Stimulated activated CD4-positive, alpha-beta T cell treated with anti-CD3 and anti-CD28 coated beads, Interleukin-12 subunit alpha, Interleukin-12 subunit beta, amount 100 ng/mL, for 4 hours (primary cell): Measurements from ENCODE around the gene CDHR5.

ENCODE experiments used
- DNase-seq: peaks from one replicate; pipeline ENCODE4 v3.0.0-alpha.2; 2020

CDHR5 gene

GRCh38 chr11:608791-609251 is 15.9 kb downstream of the CDHR5 start:
- DNase-seq, result no peak

DNA sequence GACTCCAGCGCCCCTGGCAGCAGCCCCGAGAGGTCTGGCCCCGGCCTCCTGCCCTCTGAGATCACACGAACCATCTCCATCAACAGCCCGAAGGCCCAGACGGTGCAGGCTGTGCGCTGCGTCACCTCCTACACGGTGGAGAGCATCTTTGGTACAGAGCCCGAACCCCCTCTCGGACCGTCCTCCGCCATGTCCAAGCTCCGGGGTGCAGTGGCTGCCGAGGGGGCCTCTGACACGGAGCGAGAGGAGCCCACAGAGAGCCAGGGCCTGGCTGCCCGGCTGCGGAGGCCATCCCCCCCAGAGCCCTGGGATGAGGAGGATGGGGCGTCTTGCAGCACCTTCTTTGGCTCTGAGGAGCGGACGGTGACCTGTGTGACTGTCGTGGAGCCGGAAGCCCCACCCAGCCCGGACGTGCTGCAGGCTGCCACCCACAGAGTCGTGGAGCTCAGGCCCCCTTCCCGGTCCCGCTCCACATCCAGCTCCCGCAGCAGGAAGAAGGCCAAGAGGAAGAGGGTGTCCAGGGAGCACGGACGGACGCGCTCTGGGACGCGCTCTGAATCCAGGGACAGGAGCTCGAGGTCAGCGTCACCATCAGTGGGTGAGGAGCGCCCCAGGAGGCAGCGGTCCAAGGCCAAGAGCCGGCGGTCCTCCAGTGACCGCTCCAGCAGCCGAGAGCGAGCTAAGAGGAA is 16.6 kb downstream of the CDHR5 start:
- DNase-seq, result no peak

GRCh38 chr11:607020-607780 is 17.6 kb downstream of the CDHR5 start:
- no peak for DNase-seq

- DNase-seq, result no peak
These were observed 18.5 kb downstream of the CDHR5 start for GRCh38 chr11:606245-606644.

DNA sequence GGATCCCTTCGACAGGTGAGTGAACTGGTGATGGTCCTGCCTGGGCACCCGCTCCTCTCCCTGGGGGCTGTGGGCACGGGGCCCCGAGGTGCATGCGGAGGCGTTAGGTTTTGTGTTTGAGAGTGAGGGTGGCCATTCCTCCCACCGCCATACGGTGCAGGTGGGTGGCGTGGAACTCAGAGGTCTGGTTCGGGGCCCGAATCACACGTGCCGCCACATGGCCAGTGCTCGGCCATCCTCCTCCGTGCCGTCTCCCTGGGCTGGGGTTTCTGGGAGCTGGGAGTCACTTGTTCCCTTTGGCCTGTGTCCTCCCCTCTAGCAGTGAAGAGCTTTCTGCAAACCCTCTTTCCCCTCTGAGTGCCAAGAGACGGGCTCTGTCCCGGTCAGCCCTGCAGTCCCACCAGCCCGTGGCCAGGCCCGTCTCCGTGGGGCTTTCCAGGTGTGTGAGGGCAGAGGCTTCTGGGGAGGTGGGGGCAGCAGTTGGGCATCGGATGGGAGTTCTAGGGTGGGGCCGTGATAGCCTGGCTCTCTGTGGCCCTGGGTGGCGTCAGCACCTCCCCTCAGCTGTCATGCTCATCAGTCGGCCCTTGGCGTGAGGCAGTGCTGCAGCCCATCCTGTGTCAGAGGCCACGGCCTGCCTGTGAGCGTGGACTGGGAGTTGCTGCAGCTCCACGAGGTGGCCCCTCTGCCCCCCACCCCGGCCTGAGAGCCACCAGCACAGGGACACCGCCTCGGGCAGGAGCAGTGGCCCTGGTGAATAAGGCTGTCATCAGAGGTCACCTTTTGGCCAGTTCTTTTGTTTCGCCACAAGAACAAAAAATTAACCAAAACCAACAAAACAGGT is 19.2 kb downstream of the CDHR5 start:
- no peak for DNase-seq

DNA sequence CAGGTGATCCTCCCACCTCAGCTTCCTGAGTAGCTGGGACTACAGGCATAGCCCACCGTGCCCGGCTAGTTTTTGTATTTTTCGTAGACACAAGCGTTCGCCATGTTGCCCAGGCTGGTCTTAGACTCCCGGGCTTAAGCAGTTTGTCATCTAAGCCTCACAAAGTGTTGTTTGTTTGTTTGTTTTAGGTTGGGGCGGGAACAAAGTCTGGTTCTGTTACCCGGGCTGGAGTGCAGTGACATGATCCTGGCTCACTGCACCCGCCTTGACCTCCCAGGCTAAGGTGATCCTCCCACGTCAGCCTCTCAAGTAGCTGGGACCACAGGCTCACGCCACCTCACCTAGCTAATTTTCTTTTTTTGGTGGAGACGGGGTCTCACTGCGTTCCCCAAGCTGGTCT is 21.6 kb downstream of the CDHR5 start:
- DNase-seq, result no peak

DNA sequence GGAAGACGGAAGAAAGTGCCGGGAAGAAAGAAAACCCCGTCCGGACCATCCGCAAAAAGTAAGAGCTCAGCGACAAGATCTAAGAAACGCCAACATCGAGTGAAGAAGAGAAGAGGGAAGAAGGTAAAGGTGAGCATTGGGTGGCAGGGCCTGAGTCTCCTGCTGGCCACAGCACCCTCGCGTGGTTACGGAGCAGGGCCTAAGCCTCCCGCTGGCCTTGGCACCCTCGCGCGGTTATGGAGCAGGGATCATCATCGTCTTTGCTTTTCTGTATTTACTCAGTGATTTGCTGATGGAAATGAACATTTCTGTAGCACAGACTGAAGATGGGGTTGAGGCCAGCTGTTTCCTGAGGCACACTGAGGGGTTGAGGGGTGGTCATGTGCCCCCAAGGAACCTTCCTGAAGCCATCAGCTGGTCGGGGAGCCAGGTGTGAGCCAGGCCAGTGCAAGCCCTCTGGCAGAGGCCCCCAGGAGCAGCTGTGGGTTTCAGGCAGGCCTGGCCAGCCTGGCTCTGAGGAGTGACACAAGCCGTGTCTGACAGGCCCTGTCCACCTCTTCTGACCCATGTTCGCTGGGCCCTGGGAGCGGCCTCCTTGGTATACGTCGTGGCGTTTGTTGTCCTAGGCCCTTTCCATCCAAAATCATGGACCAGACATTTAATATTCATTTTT is 23.0 kb downstream of the CDHR5 start:
- DNase-seq, result no peak

GRCh38 chr11:598005-598680 is 26.6 kb downstream of the CDHR5 start:
- DNase-seq, result no peak

DNA sequence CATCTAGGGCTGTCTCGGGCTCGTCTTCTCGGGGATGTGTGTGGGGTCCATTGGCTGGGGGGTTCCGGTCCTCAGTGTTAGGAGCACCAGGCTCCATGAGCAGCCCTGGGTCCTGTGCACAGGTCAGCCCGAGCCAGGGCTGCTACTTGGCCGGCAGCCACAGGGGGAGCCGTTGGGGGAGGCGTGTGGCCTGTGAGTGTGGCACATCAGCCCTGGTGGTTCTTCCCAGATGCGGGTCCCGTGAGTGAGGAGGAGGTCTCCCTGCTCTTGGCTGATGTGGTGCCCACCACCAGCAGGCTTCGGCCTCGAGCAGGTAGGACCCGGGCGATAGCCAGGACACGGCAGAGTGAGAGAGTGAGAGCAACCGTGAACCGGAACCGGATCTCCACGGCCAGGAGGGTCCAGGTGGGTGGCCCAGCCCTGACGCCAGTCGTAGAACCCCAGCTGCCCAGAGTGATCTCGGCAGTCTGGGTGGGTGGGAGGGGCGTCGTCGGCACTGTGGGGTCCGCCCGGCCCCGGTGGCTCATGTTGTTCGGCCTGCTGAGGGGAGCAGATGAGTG is 27.5 kb downstream of the CDHR5 start:
- no peak for DNase-seq

- DNase-seq, result no peak
These were observed 28.4 kb downstream of the CDHR5 start for GRCh38 chr11:596374-596773.

DNA sequence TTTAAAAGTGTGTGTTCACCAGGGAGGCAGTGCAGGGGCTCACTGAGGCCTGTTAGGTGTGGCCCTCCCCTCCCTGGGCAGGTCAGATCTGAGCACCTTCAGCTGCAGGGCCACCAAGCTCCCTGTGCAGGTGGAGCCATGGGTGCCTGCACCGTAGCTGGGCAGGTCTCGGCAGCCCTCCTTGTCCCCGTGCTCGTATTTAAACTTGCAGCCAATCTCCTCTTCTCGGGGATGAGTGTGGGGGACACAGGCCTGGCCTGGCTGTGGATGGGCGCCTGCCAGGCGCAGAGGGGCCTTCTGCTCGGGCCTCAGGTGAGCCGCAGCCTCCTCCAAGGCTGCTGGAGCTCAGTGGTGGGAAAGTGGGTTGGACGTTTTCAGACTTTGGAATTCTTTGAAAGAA is 29.4 kb downstream of the CDHR5 start:
- no peak for DNase-seq

GRCh38 chr11:593347-593746 is 31.4 kb downstream of the CDHR5 start:
- no peak for DNase-seq

DNA sequence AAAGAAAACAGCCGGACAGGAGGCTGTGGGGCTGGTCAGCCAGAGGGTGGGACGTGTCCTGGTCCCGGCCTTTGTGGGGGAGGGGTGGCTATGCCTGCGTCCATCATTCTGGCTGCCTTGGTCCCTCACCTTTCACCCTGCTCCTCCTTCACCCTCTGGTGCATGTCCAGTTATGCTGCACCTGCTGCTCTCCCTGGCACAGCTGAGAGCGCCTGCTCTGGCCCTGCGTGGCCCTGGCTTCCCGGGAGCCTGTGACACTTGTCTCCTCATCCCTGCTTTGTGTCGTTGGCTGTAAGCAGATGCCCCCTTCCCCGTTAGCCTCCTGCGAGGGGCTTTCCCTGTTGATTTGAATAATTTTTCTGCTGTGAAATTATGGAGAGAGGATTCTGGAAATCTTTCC is 31.8 kb downstream of the CDHR5 start:
- no peak for DNase-seq

DNA sequence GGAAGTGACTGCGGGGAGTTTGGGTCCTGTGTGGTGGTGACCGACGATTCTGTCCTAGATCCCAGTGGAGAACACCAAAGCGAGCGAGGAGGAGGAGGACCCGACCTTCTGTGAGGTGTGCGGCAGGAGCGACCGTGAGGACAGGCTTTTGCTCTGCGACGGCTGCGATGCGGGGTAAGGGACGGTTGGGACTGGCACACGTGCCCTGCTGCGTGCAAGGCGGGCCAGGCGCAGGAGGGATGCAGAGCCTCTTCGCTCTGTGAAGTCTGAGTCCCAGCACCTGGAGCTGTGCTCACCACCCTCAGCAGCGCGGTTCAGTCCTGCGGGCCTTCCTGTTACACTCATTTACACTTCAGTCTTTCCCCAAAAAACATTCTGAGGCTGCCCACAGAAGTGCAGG is 32.3 kb downstream of the CDHR5 start:
- DNase-seq, result no peak

DNA sequence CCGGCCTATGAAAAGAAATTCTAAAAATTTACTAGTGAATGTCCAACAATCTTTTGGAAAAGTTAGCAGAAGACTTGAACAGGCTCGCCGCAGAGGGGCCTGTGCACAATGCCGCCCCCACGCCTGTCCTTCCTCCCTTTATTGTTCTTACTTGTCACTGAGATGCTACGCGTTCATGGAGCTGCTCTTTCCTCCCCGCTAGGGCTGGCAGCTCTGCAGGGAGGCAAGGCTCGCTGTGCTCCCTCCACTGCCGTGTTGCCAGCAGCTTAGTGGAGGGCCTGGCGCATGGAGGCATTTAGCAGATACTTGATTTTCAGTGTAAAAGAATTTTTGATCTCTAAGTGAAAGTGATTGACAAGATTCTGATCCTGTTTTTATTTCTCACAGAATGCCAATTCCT is 33.8 kb downstream of the CDHR5 start:
- no peak for DNase-seq

GRCh38 chr11:589798-590197 is 35.0 kb downstream of the CDHR5 start:
- DNase-seq, result no peak

- peak; percentile 51 for DNase-seq
These were observed 36.8 kb downstream of the CDHR5 start for GRCh38 chr11:587978-588380.

DNA sequence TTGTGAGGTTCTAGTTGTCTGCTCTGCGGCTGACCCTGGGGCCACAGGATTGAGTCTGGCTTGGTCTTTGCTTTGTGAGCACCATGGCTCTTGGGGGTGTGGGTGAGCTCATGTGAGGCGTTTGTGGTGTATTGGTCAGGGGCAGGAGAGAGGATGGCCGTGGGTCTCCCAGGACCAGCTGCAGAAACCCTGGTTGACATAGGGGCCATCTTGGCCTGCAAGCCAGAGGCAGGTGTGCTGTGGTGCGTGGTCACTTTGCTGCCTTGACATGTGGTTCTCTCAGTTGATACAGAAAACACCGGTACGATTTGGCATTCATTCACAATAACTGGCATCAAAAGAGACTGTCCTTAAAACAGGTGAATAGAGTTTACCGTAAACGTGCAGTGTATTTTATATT is 37.2 kb downstream of the CDHR5 start:
- DNase-seq, result no peak

GRCh38 chr11:586376-587316 is 38.1 kb downstream of the CDHR5 start:
- DNase-seq, result no peak

DNA sequence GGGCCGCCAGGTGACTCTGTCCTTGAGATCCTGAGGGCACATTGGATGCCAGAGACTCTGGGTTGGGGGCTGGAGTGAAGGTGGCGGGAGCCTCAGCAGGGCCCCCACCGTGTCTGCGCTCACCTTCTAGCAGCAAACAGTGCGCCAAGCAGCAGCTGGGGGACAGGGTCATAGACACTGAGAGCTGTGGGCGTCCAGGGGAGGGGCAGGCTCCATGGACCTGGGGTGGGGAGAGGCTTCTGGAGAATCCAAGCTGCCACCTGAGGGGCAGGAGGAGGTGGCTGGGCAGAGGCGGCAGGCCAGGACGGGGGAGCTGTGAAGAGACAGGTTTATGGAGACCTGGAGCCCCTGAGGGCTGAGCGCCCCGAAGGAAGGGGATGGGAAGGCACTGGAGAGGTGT is 40.5 kb downstream of the CDHR5 start:
- no peak for DNase-seq

DNA sequence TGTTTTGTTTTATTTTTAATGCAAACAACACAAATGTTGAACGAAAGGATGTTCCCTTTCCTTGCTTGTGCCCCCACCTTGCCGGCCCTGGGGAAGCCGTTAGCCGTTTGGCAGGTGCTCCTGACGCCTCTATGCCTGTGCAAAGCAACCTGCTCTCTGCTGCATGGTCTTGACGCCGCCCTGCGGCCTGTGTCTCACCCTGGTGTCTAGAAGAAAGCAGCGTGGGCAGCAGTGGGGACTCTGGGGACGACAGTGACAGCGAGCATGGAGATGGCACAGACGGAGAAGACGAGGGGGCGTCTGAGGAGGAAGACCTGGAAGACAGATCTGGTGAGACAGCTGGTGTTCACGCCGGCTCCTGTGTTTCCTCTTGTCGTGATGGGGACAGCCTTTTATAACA is 43.0 kb downstream of the CDHR5 start:
- no peak for DNase-seq
